Kidney epithelial cell (primary cell): ENCODE data around the gene ASXL1. TPM values are rescaled to one million over a fixed set of nuclear protein-coding genes. Genes with fewer than 3 reads are reported as not detected.

ENCODE experiments used
- DNase-seq: peaks from one replicate; pipeline ENCODE4 v3.0.0-alpha.2; 2010; ENCODE audit warnings: low read depth
- H3K27me3 ChIP-seq: 2 replicates; pipeline ENCODE4 v1.6.0; 2011; ENCODE audit warnings: low read length; ENCODE audit not compliant: control insufficient read depth, insufficient read depth
- H3K36me3 ChIP-seq: 2 replicates; pipeline ENCODE4 v1.5.1; 2011; ENCODE audit warnings: low read length; ENCODE audit not compliant: control insufficient read depth, insufficient read depth
- H3K4me3 ChIP-seq: 2 replicates; pipeline ENCODE4 v1.5.1; 2011; ENCODE audit warnings: low read depth, mild to moderate bottlenecking, control low read depth, low read length
- total RNA-seq: library from RNA; depleted of rRNA; stranded (reverse); fragments of >200 nt; gene quantifications from 2 replicates; pipeline ENCODE4 v1.2.3, GENCODE V29; 2015
- TF ChIP-seq, protein P1 (sequence below): IDR thresholded peaks from 2 replicates; pipeline ENCODE4 v1.5.1; 2011; ENCODE audit warnings: mild to moderate bottlenecking, moderate library complexity, low read length, control low read depth, inconsistent platforms; ENCODE audit not compliant: insufficient read depth, poor library complexity, severe bottlenecking

ASXL1 gene
- total RNA-seq, 1 donor from 2014 or later, result 31.6 TPM

DNA sequence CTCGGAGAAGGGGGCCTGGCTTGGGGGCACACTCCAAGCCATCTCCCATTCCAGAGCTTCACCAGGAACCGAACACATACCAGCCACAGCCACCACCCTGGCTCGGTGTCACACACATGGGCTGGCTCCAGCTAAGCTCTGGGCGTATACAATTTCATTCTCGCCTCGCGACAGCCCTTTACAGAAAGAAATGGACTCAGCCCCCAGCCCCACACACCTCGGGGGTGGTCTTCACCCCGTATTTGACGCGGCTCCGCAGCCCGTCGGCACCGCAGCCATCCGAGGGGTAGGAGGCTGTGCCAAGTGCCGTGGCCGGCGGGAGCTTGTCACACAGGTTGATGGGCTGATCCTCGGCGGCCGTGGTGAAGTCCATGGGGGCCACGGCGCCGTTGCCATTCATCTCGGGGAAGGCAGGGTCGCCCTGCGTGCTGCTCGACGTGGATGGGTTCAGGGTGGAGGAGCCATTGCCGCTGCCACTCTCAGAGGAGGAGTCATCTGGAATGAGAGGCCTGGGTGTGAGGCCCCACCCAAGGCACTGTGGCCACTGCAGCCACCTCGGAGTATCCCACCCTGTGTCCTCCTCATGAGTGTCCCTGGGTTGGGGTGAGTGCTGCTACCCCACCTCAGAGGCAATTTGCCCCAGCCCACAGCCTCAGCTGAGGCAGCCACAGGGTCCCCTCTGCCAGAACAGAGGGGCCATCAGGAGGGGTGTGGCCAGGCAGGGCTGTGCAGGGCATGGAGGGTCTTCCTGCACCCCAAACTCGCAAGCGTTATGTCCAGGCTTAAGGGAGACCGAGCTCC is 98.0 kb downstream of the ASXL1 start:
- H3K27me3 ChIP-seq, result no peaks in the 10 kb centered on the region
- H3K36me3 ChIP-seq, result no peaks in the 10 kb centered on the region
- TF ChIP-seq, protein P1, sequence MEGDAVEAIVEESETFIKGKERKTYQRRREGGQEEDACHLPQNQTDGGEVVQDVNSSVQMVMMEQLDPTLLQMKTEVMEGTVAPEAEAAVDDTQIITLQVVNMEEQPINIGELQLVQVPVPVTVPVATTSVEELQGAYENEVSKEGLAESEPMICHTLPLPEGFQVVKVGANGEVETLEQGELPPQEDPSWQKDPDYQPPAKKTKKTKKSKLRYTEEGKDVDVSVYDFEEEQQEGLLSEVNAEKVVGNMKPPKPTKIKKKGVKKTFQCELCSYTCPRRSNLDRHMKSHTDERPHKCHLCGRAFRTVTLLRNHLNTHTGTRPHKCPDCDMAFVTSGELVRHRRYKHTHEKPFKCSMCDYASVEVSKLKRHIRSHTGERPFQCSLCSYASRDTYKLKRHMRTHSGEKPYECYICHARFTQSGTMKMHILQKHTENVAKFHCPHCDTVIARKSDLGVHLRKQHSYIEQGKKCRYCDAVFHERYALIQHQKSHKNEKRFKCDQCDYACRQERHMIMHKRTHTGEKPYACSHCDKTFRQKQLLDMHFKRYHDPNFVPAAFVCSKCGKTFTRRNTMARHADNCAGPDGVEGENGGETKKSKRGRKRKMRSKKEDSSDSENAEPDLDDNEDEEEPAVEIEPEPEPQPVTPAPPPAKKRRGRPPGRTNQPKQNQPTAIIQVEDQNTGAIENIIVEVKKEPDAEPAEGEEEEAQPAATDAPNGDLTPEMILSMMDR, result no peak
- H3K4me3 ChIP-seq, result no peak overlapping the region
- no peak for DNase-seq

DNA sequence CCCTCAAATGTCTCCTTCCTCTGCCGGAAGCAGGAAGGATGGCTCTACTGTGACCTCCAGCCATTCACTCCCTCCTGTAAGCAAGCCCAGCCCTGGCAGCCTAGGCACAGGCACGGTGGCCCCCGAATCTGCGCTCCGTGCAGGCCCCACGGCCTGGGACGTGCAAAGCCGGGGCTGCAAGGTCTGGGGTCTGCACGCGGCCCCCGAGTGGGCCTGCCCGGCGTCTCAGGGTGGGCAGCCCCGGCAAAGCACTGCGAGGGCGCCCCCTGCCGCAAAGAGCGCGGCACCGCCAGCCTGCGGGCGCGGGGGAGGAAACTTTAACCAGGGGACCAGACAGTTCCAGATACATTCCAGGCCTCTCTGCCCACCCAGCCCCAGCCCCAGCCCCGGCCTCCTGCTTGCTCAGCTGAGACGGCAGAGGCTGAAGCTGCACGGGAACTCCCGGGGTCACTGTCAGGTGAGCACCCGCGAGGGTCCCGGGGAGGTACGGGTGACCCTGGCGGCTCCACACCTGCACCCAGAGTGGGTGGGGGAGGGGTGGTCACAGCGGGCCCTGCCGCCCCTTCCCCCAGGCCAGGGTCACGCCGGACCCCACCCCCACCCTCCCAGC is 98.8 kb downstream of the ASXL1 start:
- TF ChIP-seq, protein P1, result peak; percentile 73
- no peaks in the 10 kb centered on the region for H3K27me3 ChIP-seq
- peak overlapping the region; percentile 22 for H3K4me3 ChIP-seq
- H3K36me3 ChIP-seq, result no peaks in the 10 kb centered on the region
- DNase-seq, result peak; percentile 65

DNA sequence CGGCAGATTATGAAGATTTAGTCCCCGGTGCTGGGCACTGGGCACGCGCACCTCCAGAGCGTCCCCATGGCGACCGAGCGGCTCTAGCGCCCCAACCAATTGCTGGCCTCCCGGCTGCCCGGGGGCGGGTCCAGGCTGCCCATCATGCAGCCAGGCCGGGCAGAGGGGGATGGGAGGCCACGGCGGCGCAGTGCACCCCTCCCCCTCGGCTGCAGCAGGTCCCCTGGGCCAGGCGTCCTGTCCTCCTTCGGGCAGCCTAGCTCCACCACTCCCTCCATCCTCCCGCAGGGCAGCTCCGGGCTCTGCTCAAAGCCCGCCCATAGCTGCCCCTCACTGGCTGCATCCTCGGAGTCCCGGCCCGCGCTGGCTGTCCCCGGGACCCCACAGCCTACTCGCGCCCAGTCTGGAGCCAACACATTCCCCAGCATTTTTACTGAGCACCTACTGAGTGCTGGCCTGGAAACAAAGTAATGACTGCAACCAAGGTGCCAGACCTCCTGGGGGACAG is 99.4 kb downstream of the ASXL1 start:
- Histone ChIP-seq H3K27me3 (no peaks in the 10 kb centered on the region), H3K4me3 (peak overlapping the region; percentile 22), H3K36me3 (no peaks in the 10 kb centered on the region)
- DNase-seq, result peak; percentile 58
- TF ChIP-seq, protein P1, result no peak

DNA sequence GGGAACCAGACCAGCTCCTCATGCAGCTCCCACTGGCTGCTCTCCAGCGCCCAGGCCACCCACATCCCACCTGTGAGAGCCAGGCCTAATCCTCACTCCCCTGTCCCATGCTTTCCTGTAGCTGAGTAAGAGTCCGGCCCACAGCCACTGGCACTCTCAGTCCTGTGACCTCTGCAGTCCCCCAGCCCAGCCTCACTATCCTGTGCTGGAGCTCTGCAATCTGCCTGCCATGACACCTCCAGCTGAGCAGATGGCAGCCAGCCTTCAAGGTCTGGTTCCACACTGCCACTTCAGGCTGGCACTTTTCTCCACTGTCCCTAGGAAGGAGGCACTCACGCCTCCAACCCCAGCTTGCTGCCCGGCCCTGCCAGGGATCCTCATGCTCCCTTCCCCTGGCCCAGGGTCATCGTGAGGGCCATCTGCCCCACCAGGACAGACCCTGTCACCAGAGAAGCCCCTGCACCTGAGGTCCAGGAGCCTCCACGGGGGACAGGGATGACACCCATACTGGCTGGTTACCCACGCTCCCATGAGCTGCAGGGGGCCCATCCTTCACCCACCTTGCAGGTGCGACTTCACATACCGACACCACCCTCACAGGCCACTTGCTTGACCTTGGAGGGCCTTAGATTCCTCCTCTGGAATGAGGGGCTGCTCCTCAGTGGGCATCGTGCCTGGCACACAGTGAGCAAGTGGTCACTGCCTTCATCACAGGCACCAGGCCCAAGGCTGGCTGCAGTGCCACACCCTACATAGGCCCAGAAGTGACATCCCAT is 100.1 kb downstream of the ASXL1 start:
- TF ChIP-seq, protein P1, result no peak
- H3K4me3 ChIP-seq, result no peak overlapping the region
- no peak for DNase-seq

DNA sequence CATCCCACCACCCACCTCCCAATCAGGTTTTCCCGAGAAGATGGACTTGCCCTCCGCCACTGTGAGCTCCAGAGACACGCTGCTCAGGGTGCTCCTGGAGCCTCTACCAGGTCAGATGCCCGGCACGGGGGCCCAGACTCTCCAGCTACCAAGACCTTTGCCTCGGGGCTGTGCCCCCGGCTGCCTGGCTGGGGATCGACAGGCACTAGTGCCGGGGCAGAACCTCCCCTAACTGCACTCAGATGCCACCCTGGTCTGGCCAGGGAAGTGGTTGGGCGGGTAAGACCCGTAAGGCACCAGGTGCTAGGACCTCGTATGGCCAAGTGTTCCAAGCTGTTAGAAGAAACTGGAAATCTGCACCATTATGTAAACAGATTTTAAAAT is 100.7 kb downstream of the ASXL1 start:
- Histone ChIP-seq H3K4me3 (no peak overlapping the region), H3K36me3 (no peaks in the 10 kb centered on the region), H3K27me3 (no peaks in the 10 kb centered on the region)
- no peak for DNase-seq
- TF ChIP-seq, protein P1, result no peak

More for the DNA sequence above, 100.1 kb downstream of the ASXL1 start:
- Histone ChIP-seq H3K36me3 (no peaks in the 10 kb centered on the region), H3K27me3 (no peaks in the 10 kb centered on the region)
